WERI-Rb-1 (cell line): ENCODE data around the gene ERMP1.

ENCODE experiments used
- DNase-seq: peaks from one replicate; pipeline ENCODE4 v3.0.0-alpha.2; 2020
- H3K27ac ChIP-seq: fragments of 250-450 bp; sonication (Bioruptor Pico); 2 replicates; pipeline ENCODE4 v1.5.1; 2020; ENCODE audit warnings: mild to moderate bottlenecking, moderate library complexity
- H3K27me3 ChIP-seq: fragments of 250-450 bp; sonication (Bioruptor Pico); 2 replicates; pipeline ENCODE4 v1.5.1; 2021; ENCODE audit warnings: mild to moderate bottlenecking, low read depth, moderate library complexity; ENCODE audit not compliant: insufficient read depth, severe bottlenecking
- H3K36me3 ChIP-seq: fragments of 250-450 bp; sonication (Bioruptor Pico); 2 replicates; pipeline ENCODE4 v1.5.1; 2020; ENCODE audit warnings: mild to moderate bottlenecking, moderate library complexity
- H3K4me3 ChIP-seq: 2 replicates; pipeline ENCODE4 v1.5.1; 2011; ENCODE audit warnings: low read depth, mild to moderate bottlenecking, control low read depth, low read length
- H3K9me3 ChIP-seq: fragments of 250-450 bp; sonication (Bioruptor Pico); 2 replicates; pipeline ENCODE4 v1.5.1; 2021; ENCODE audit warnings: mild to moderate bottlenecking, moderate library complexity; ENCODE audit not compliant: severe bottlenecking
- CTCF ChIP-seq: IDR thresholded peaks from 2 replicates; pipeline ENCODE4 v1.5.1; 2011; ENCODE audit warnings: low read depth, mild to moderate bottlenecking, control low read depth, inconsistent platforms, low read length

ERMP1 gene

DNA sequence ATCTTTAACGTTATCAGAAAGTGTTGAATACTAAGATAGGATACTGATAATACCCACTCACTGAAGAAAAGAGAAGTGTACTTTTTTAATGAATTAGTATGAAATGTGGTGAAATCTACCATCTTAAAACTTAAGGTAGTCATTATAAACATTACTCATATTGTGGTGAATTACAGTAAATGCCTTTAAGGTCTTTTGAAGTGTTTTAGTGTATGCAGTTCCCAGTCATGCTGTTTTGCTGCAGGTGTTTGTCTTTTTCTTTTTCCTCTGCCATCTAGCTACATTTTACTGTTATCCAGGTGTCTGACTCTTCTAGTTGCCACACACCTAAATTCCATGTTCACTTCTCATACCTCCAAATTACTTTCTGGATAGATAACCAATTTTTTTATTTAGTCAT lies 72.6 kb downstream of the ERMP1 start:
- no peak for DNase-seq
- Histone ChIP-seq H3K27me3 (no peaks in the 10 kb centered on the region), H3K36me3 (peaks cover 19% of the 10 kb centered on the region), H3K27ac (no peak overlapping the region), H3K4me3 (no peak overlapping the region), H3K9me3 (no peaks in the 10 kb centered on the region)
- TF ChIP-seq CTCF = no peak

DNA sequence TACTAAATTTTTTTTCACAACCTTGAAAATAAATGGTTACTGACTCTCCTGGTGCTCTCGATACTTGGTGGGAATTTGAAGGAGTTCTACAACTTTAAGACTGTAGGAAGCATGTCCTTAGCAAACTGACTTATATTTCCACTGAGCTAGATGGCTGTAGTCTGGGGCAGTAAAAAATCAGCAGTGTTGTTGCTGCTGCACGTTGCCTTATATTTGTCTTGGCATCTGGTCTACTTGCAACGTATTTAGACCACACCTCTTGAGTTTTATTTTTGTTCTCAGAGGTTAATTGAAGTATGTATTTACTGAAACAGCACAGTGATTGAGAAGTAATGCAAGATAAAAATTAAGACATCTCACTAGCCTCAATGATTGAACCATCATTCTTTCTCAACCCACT lies 76.3 kb downstream of the ERMP1 start:
- Histone ChIP-seq H3K27me3 (no peaks in the 10 kb centered on the region), H3K27ac (no peak overlapping the region), H3K9me3 (no peaks in the 10 kb centered on the region), H3K4me3 (no peak overlapping the region), H3K36me3 (peaks cover 6% of the 10 kb centered on the region)
- DNase-seq = no peak
- TF ChIP-seq CTCF = no peak

DNA sequence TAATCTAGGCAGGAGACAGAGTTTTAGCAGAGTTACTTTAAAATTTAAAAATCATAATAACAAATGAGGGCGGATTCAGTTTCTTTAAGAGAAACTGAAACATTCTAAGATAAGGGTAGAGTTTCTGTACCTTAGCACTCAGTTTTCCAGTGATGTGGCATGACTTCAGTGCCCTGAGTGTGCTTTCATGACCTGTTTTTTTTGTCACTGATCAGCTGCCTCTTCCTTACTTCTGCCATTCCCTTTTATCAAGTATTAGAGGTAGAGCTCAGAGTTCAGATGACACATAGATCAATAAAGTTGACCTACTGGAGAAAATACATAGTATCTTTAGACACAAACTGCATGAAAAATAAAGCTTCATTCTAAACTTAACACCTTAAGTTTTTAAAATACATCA lies 82.3 kb downstream of the ERMP1 start:
- DNase-seq = no peak
- TF ChIP-seq CTCF = no peak
- no peaks in the 10 kb centered on the region for H3K9me3 ChIP-seq
- peaks cover 19% of the 10 kb centered on the region for H3K36me3 ChIP-seq
- H3K27ac ChIP-seq = no peak overlapping the region
- no peak overlapping the region for H3K4me3 ChIP-seq
- H3K27me3 ChIP-seq = no peaks in the 10 kb centered on the region

DNA sequence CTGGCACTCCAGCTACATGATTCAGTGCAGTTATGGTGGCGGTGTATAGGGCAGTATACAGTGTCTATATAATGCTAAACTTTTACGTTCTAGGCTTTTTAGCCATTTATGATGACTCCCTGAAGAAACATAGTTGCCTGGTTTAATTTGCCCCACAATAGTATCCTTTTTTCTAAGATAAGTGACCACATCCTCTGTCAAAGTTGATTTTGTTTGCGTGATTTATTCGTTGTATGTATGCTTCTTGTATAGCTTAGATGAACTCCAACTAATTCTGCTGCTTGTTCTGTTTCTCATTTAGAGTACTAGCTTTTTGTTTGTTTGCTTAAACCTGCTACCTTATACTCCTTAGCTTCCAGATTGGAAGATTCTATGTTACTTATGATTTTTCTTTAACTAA lies 83.6 kb downstream of the ERMP1 start:
- Histone ChIP-seq H3K27ac (no peak overlapping the region), H3K4me3 (no peak overlapping the region), H3K9me3 (no peaks in the 10 kb centered on the region), H3K36me3 (peaks cover 19% of the 10 kb centered on the region), H3K27me3 (no peaks in the 10 kb centered on the region)
- TF ChIP-seq CTCF = no peak
- DNase-seq = no peak

DNA sequence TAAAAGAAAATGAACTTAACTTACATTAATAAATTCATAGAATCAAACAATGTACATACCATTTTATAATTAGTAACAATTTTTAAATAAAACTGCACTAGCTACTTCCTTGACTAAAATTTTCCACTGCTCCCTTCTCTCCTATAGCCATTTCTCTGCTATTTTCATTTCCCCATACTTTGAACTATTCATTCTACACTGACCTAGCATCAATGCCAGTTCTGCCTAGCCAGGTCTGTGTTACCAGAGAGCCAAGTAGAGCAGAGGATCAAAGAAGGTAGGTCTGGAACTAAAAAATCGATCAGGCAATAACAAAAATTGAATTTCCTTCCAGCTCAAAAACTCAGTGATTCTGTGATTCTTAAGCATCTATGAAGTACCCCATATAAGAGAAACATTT lies 84.5 kb downstream of the ERMP1 start:
- H3K4me3 ChIP-seq = no peak overlapping the region
- H3K36me3 ChIP-seq = peaks cover 19% of the 10 kb centered on the region
- TF ChIP-seq CTCF = no peak
- DNase-seq = no peak
- H3K9me3 ChIP-seq = no peaks in the 10 kb centered on the region
- H3K27ac ChIP-seq = no peak overlapping the region
- no peaks in the 10 kb centered on the region for H3K27me3 ChIP-seq

DNA sequence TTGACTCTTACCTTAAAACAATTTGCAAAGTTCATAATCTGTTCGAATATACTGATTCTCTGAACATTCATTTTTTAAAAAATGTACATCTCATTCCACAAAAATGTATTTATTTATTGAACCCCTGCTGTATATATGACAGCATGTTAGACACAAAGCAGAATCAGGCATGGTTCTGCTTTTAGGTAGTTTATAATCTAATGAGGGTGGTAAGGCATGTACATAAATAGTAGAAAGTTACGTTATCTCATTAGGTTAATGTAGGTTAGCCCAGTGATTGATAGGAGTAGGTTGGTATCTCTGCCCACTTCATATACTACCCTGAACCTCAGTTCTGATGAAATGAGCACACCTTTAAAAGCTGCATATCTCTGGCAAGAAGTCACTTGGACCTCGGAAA lies 89.8 kb downstream of the ERMP1 start:
- Histone ChIP-seq H3K27ac (no peak overlapping the region), H3K27me3 (no peaks in the 10 kb centered on the region), H3K9me3 (no peaks in the 10 kb centered on the region), H3K36me3 (peaks cover 14% of the 10 kb centered on the region), H3K4me3 (no peak overlapping the region)
- DNase-seq = no peak
- TF ChIP-seq CTCF = no peak
